Ectodermal cell (in vitro differentiated cells): ENCODE data around the gene EML4.
"Not testable (repeated sequence)": the region's sequence is repeated elsewhere in the genome, so short reads cannot be mapped to it uniquely, and the experiment has no call there.

Source experiments
- H3K27ac ChIP-seq: 2 replicates; pipeline ENCODE4 v1.7.0; 2013; ENCODE audit warnings: mild to moderate bottlenecking, low read depth, low read length; ENCODE audit not compliant: insufficient read depth, poor library complexity, severe bottlenecking
- H3K27me3 ChIP-seq: 2 replicates; pipeline ENCODE4 v1.7.0; 2013; ENCODE audit warnings: mild to moderate bottlenecking, low read length; ENCODE audit not compliant: insufficient read depth, control insufficient read depth, poor library complexity, severe bottlenecking
- H3K36me3 ChIP-seq: one replicate; pipeline ENCODE4 v1.7.0; 2013; ENCODE audit warnings: low read length; ENCODE audit not compliant: control insufficient read depth, insufficient read depth
- H3K4me1 ChIP-seq: one replicate; pipeline ENCODE4 v1.7.0; 2013; ENCODE audit warnings: low read length; ENCODE audit not compliant: control insufficient read depth, insufficient read depth
- H3K4me3 ChIP-seq: 2 replicates; pipeline ENCODE4 v1.7.0; 2013; ENCODE audit warnings: low read depth, low read length, control low read depth; ENCODE audit not compliant: insufficient read depth
- H3K9me3 ChIP-seq: 2 replicates; pipeline ENCODE4 v1.7.0; 2013; ENCODE audit warnings: mild to moderate bottlenecking, low read length, moderate library complexity; ENCODE audit not compliant: control insufficient read depth
- WGBS, 2 experiments: methylation state at CpG; one replicate each; pipeline ENCODE4 v1.1.7; 2013; ENCODE audit warnings: missing lambda C conversion rate in 2 of 2; 5-methylcytosine and 5-hydroxymethylcytosine counted together

EML4 gene

GRCh38 chr2:42372474-42373200 is 203.5 kb downstream of the EML4 start:
- Histone ChIP-seq H3K4me3 (no peak overlapping the region), H3K4me1 (no peaks in the 10 kb centered on the region), H3K27me3 (no peaks in the 10 kb centered on the region), H3K36me3 (no peaks in the 10 kb centered on the region), H3K27ac (no peak overlapping the region), H3K9me3 (no peaks in the 10 kb centered on the region)
- WGBS, 2 experiments = 68 to 77% methylated on average over 2 to 3 of the region's 3 CpGs

- Histone ChIP-seq H3K27me3 (no peaks in the 10 kb centered on the region), H3K9me3 (no peaks in the 10 kb centered on the region), H3K4me3 (no peak overlapping the region), H3K4me1 (no peaks in the 10 kb centered on the region), H3K36me3 (no peaks in the 10 kb centered on the region), H3K27ac (no peak overlapping the region)
- WGBS, 2 experiments = 85 to 88% methylated on average over 6 of the region's 7 CpGs
Measured at GRCh38 chr2:42376758-42377157, 207.6 kb downstream of the EML4 start.

- H3K4me3 ChIP-seq = no peak overlapping the region
- WGBS, 2 experiments = 89 to 99% methylated on average over 9 of the region's 9 CpGs
- no peaks in the 10 kb centered on the region for H3K36me3 ChIP-seq
- H3K27me3 ChIP-seq = no peaks in the 10 kb centered on the region
- H3K27ac ChIP-seq = no peak overlapping the region
- no peaks in the 10 kb centered on the region for H3K9me3 ChIP-seq
- no peaks in the 10 kb centered on the region for H3K4me1 ChIP-seq
Measured at GRCh38 chr2:42378415-42378814, 209.3 kb downstream of the EML4 start.

GRCh38 chr2:42380026-42380425 is 210.9 kb downstream of the EML4 start:
- H3K4me3 ChIP-seq, H3K4me1 ChIP-seq, H3K36me3 ChIP-seq, H3K27ac ChIP-seq, H3K9me3 ChIP-seq, H3K27me3 ChIP-seq: not testable (repeated sequence)
- WGBS, 2 experiments = 91 to 92% methylated on average over 7 of the region's 7 CpGs

GRCh38 chr2:42382144-42382543 is 213.0 kb downstream of the EML4 start:
- no peak overlapping the region for H3K4me3 ChIP-seq
- no peaks in the 10 kb centered on the region for H3K36me3 ChIP-seq
- H3K4me1 ChIP-seq = no peaks in the 10 kb centered on the region
- no peak overlapping the region for H3K27ac ChIP-seq
- no peaks in the 10 kb centered on the region for H3K9me3 ChIP-seq
- 81 to 82% methylated on average over 4 of the region's 4 CpGs for WGBS, 2 experiments
- no peaks in the 10 kb centered on the region for H3K27me3 ChIP-seq
